AG10803 (cell line): ENCODE results near the gene OSBPL10.

ENCODE experiments used
- DNase-seq: peaks from one replicate; pipeline ENCODE4 v3.0.0; 2010; ENCODE audit warnings: low read depth
- H3K4me3 ChIP-seq: 2 replicates; pipeline ENCODE4 v1.5.1; 2011; ENCODE audit warnings: mild to moderate bottlenecking, low read length, control low read depth
- TF ChIP-seq, protein P1 (sequence below): conservative IDR thresholded peaks from 2 replicates; pipeline ENCODE4 v1.5.1; 2011; ENCODE audit warnings: mild to moderate bottlenecking, low read length, control low read depth, inconsistent platforms

The OSBPL10 gene

DNA sequence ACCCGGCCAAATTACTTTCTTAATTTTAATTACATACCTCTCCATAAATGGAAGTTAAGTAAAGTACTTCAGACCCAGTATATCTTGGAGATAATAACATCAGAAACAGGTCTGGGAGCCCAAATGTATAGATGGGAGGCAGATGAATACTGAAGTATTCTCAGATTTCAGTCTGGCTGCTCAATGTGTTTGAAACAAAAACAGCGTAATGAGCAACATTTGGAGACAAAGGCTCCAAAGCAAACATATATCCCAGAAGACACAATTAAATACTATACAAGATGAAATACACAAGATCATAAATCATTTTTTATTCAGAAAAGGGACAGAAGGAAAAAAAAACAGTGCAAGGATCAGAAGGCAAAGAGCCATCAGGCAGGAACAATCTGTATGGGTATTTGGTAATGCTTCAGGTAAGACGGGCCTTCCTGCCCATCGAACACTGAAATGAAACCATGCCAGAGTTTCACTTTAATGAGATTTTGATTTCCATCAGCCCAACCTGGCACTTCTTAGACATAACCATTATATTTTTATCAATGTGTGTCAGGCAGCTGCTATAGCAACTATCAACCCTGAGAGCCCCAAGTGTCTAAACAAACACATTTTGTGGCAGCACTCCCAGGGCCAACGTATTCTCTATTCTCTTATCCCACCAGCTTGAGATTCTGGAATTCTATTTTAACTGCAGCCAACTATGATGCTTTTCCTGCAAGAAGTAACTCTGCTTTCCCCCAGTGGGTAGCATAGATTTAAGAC is 237.6 kb downstream of the OSBPL10 start:
- TF ChIP-seq, protein P1, sequence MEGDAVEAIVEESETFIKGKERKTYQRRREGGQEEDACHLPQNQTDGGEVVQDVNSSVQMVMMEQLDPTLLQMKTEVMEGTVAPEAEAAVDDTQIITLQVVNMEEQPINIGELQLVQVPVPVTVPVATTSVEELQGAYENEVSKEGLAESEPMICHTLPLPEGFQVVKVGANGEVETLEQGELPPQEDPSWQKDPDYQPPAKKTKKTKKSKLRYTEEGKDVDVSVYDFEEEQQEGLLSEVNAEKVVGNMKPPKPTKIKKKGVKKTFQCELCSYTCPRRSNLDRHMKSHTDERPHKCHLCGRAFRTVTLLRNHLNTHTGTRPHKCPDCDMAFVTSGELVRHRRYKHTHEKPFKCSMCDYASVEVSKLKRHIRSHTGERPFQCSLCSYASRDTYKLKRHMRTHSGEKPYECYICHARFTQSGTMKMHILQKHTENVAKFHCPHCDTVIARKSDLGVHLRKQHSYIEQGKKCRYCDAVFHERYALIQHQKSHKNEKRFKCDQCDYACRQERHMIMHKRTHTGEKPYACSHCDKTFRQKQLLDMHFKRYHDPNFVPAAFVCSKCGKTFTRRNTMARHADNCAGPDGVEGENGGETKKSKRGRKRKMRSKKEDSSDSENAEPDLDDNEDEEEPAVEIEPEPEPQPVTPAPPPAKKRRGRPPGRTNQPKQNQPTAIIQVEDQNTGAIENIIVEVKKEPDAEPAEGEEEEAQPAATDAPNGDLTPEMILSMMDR = no peak
- no peak for DNase-seq
- no peak overlapping the region for H3K4me3 ChIP-seq

DNA sequence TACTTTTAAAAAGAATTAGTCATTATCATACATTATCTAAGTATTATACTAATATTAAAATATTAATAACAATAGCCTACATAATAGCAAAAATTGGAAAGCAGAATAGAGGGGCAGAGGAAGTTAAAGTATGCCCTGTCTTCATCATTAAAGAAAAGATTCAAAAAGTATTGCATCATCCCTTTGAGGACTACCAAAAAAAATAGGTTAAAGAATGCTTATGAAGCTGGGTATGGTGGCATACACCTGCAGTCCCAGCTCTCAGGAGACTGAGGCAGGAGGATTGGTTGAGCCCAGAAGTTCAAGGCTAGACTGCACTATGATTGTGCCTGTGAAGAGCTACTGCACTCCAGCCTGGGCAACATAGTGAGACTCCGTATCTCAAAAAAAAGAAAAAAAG is 240.7 kb downstream of the OSBPL10 start:
- H3K4me3 ChIP-seq = no peak overlapping the region
- TF ChIP-seq, protein P1 = no peak
- DNase-seq = no peak

DNA sequence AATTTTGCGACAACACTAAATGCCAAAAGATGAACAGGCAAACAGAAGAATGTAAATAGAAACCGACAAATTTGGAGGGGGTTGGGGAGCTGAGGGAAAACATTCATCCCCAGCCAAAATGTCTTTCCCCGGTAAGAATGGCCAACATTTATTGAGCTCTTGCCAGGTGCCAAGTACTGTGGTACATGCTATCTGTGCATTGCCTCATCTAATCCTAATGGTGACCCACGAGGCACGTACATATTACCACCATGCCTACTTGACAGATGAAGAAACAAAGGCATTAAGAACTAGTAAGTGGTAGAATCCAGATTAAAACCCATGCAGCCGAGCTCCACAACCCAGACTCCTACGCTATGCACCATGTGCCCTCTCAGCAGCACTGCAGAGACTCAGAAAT is 242.7 kb downstream of the OSBPL10 start:
- no peak for DNase-seq
- H3K4me3 ChIP-seq = no peak overlapping the region
- TF ChIP-seq, protein P1 = no peak

DNA sequence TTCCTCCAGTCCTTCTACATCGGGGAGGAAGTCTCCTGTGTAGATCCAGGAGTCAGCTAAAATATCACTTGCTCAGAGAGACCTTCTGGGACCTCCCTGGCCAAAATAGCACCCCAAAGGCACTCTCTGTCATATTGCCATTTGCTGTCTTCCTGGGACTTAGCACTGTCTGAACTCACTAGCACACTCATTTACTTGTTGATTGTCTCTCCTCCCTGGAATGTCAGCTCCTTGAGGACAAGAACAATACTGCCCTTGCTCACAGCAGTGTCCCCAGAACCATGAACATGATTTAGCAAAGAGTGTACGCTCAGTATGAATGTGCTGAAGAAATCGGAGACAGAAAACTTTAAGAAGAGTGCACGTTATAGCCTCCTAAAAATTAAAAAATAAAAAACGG is 245.4 kb downstream of the OSBPL10 start:
- no peak overlapping the region for H3K4me3 ChIP-seq
- TF ChIP-seq, protein P1 = no peak
- DNase-seq = no peak

DNA sequence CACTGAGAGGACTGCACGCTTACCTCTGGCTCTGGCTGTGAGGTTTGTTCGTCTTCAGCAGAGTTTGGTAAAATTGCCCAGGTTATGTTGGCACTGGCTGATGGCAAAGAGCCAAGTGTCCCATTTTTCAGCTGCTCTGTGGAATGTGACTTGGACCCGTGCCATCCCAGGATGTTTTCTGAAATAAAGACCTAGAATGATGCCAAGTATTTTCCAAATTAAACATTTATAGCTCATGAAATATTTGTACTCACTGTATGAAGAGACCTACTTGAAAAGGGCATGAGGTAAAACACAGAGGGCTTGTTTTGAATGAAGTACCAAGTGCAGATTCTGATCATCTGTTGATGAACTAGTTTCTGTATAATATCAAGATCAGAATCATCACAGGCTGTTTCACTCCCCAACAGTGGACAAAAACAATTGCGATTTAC is 247.8 kb downstream of the OSBPL10 start:
- DNase-seq = no peak
- TF ChIP-seq, protein P1 = no peak

DNA sequence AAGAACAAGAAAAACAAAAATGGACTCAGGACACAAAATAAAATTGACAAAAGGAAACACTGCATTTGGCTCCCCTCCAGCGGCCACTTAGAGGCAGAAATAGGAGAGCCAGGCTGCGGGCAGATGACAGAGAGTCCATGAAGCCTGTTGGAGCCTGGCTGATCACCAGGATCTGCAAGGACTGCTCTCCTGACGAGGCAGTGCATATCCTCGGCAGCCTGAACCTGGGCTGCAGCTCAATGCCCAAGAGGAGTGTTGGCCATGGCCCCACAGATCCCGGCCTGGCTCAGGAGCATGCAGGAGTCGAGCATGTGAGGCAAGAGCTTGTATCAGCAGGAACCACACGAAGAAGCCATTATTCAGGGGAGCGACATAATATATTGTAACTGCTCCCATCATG is 248.5 kb downstream of the OSBPL10 start:
- no peak overlapping the region for H3K4me3 ChIP-seq
- no peak for DNase-seq
- TF ChIP-seq, protein P1 = no peak

More for the DNA sequence above, 247.8 kb downstream of the OSBPL10 start:
- H3K4me3 ChIP-seq = no peak overlapping the region

DNA sequence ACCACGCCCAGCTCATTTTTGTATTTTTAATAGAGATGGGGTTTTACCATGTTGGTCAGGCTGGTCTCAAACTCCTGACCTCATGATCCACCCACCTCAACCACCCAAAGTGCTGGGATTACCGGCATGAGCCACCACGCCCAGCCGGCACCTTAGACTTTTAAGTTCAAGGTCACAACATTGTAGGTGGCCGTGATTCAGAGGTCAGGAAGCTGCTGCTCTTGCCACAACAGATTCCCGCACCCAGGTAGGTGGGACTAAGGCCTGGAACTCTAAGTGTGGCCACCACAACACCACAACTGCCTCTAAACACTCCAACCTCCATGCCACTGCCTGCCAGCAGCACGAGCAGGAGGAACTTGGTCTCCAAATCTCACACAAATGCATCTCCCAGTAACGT is 251.5 kb downstream of the OSBPL10 start:
- TF ChIP-seq, protein P1 = no peak
- H3K4me3 ChIP-seq = no peak overlapping the region
- DNase-seq = no peak
